Stimulated activated CD4-positive, alpha-beta T cell treated with anti-CD3 and anti-CD28 coated beads, TNF-alpha, amount 100 ng/mL, for 4 hours (primary cell): ENCODE measurements around the gene UNC5C.

ENCODE experiments used
- DNase-seq, 3 experiments: peaks; one replicate each; pipeline ENCODE4 v3.0.0-alpha.2; 2020; ENCODE audit warnings: low read depth in 3 of 3

UNC5C gene

GRCh38 chr4:95267081-95267480, 281.7 kb downstream of the UNC5C start:
- DNase-seq = no peak

DNA sequence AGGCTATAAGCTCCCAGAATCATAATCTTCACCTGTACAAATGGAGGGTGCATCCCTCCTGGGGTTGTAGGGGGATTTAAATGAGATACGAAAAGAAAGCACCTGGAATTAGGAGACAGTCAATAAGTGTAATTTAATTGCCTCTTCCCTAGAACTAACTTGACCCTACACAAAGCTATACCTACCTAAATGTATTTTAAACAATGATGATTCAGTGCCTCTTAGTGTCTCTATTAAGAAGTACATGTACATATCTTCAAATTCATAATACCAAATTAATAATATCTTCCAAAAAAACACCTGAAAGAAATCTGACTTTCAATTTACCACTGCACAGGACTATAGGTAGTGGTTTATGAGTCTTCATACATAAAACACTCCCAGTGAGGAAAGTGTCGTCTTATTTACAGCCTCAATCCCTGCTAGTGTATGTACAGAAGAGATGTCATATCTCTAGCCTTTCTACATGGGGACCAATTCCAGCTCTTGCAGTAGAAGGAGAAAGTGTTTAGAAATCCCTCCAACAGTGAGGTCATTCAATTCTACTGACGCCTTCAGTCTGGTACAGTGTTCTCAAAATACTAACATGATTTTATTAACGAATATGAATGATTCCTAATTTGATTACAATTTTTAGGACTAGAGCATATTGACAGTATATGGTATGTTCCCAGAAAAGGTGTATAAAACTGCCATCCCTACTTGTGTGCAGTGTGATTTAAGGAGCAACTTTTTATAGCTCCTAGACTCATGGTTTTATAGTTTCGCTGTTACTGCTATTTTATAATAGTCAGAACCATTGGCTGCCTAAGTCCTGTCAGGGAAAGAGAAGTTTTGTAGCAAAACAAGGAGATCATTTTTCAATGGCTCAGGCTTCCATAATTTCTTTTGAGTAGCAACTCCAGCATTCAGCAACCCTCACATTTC, 282.7 kb downstream of the UNC5C start:
- DNase-seq = no peak

- no peak for DNase-seq
These were observed 283.9 kb downstream of the UNC5C start for GRCh38 chr4:95264843-95265242.

- DNase-seq = no peak
These were observed 284.8 kb downstream of the UNC5C start for GRCh38 chr4:95263960-95264359.

DNA sequence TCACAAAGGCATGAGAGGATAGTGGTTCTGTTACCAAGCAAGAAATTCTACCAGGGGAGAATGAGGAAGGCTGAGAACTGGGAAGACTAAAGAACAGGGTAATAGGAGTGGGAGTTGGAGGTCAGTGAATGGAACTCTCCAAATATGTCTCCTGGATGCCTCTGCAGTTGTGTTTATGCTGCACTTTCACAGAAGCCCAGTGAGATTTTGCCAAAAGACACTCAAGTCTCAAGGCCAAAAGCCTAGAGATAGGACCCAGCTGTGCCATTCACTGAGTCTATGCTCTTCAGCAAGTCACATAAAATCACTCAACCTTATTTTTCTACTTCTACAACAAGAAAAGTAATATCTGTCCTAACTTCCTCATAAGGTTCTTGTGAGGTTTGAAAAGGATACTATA, 285.4 kb downstream of the UNC5C start:
- no peak for DNase-seq

DNA sequence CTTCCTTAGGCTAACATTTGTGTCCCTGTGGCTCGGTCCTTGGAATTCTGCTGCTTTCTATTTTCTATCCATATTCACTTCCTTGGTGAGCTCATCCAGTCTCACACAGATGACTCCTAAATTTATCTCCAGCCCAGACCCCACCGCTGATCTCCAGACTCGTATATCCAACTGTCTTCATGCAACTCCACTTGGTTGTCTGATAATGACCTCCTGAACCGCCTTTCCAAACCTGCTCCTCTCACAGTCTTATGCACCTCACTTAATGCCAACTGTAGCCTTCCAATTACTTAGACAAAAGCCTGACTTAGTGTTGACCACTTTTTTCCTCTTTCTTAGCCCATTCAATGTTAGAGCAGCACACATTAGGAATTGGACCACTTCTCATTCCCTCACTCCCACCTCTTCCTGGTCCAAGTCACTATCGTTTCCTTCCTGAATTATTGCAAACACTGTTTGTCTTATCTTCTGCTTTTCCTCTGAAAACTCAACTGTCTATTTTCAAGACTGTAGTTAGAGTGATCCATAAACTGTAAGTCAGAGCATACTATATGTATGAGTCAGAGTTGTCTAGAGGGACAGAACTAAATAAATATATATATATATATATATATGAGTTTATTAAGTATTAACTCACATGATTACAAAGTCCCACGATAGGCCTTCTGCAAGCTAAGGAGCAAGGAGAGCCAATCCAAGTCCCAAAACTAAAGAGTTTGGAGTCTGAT, 292.5 kb downstream of the UNC5C start:
- DNase-seq = no peak

- DNase-seq = no peak
These were observed 293.2 kb downstream of the UNC5C start for GRCh38 chr4:95255396-95256107.

DNA sequence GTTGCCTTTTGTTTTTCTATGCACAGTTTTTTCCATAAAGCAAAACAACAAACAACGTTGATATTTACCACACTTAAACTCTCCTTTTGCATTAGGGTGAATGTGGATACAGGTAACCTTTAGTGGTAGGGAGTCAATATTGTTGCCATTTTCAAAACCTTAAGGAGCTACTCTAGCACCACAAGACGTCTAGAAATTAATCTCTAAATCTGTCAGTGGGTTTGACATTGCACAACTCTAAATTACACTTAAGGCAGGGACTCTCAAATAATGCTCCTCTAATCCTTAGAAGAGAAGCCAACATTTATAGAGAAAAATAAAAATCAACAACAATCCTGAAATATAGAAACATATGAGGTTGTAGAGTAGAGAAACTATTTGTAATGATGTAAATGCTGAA, 297.2 kb downstream of the UNC5C start:
- no peak for DNase-seq

- DNase-seq = no peak
These were observed 298.1 kb downstream of the UNC5C start for GRCh38 chr4:95250544-95251137.

- DNase-seq = no peak
These were observed 299.2 kb downstream of the UNC5C start for GRCh38 chr4:95249426-95250021.

DNA sequence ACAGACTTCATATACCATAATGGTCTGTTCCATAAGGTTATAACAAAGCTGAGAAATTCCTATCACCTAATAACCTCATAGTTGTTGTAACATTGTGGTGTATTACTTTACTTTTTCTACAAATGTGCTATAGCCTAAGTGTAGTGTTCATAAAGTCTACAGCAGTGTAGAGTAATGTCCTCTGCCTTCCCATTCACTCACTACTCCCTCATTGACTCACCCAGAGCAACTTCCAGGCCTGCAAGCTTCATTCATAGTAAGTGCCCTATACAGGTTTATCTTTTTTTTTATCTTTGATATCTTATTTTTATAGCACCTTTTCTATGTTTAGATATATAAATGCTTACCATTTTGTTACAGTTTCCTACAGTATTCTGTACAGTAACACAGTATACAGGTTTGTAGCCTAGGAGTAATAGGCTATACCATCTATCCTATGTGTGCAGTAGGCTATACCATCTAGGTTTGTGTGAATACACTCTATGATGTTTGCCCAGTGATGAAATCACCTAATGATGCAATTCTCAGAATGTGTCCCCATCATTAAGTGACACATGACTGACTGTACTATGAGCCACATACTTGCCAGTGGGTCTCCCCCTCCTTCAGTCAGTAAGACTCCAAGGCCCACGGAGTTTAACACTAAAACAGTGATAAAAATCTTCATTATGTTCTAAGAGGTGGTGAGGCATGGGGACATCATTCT, 299.9 kb downstream of the UNC5C start:
- DNase-seq = no peak

DNA sequence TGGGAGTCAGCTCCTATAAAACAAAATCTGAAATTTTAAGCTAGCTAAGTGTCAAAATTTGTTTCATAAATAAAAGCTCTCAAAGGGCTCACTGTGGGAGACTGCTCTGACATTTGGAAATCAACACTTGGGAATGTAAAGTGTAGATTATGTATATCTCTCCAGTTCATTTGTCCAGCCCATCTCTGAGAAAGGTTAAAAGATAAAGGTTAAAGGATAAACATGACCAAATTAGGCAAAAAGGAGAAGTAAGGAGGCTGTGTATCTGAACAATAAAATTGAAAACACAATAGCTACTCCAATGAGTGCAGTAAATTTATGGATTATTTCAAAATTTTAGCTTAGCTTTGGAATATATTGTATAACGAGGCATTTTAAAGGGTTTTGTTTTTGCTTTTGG, 304.9 kb downstream of the UNC5C start:
- no peak for DNase-seq

GRCh38 chr4:95238554-95238953, 310.2 kb downstream of the UNC5C start:
- DNase-seq = no peak

GRCh38 chr4:95232358-95233156, 316.2 kb downstream of the UNC5C start:
- no peak for DNase-seq

DNA sequence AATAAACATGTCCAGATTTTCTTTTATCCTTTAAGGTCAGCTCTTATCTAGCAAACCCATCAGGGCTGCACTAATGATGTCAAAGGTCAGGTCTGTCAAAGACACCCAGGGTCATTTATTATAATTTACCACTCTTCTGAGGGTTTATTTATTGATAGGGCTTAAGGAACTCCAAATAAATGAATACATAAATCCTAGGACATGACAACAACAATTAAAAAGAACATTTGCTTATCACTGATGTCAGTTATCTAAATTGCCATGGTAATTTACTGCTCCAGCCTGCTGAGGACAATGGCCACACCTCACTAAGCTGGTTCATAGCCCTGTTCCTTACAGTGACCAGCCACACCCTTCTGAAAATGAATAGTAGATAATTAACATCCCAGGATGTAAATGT, 317.1 kb downstream of the UNC5C start:
- DNase-seq = no peak

- DNase-seq = no peak
These were observed 322.9 kb downstream of the UNC5C start for GRCh38 chr4:95225849-95226248.

DNA sequence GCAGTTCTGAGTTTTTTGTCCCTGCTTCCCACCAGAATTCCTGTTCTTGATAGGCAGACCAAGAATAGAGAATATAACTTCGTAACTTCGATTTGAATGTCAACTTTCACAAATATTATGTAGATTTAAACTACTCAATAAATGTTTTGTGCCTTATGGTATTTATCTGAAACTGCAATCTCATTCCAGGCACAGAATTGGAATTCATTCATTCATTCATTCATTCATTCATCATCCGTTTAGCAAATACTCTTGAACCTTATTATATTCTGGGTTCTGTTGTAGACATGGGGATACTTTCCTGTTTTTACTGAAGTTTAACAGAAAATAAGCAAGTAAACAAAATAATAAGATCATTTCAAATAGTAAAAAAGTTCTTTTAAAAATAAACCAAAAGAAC, 324.4 kb downstream of the UNC5C start:
- DNase-seq = no peak

GRCh38 chr4:95220205-95221175, 328.3 kb downstream of the UNC5C start:
- no peak for DNase-seq

DNA sequence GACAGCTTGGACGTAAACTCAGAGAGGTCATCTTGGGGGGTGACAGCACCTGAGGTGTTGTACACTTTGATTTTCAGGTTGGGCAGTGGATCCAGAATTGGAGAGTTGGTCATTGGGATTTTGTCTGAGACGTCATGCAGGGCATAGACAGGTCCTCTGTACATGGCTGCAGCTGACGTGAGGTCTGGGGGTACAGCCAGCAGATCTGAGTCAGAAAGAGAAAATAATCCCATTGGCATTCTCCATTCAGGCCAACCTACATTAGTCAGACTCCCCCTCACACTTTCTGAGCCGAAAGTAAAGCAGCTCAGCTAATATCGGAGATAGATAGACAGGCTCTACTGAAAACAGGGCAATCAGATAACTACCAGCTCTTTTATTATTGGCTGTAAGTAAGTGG, 329.7 kb downstream of the UNC5C start:
- no peak for DNase-seq
